HCT116 (cell line): ENCODE results near the gene TICAM1. TPM values are rescaled to one million over a fixed set of nuclear protein-coding genes. Genes with fewer than 3 reads are reported as not detected.

Experiments
- ATAC-seq: fragments of 200-7000 bp; cut with Tn5 transposase; 2 replicates; pipeline ENCODE4 v1.9.1; 2020; ENCODE audit warnings: mild to moderate bottlenecking, moderate library complexity
- BruUV-seq: library from RNA; stranded (reverse); fragments of 400-500 nt; replicated peaks from 2 replicates; lab custom pipeline; 2021; lab: Mats Ljungman, UMichigan
- CTCF ChIA-PET: fragments of 300-600 bp; sonication (Branson Sonifier 250); formaldehyde crosslinking; loops from one replicate; lab custom pipeline; 2021; ENCODE audit warnings: antibody characterized with exemption; lab: Charles Lee
- POLR2A ChIA-PET: fragments of 300-600, 350-600 bp; sonication (Branson Sonifier 250); formaldehyde crosslinking; loops from one replicate; lab custom pipeline; 2021; ENCODE audit warnings: antibody characterized with exemption; lab: Charles Lee
- RAD21 ChIA-PET, 2 experiments: fragments of 300-600 bp; sonication (Branson Sonifier 250); formaldehyde crosslinking; loops; one replicate each; lab custom pipeline; 2023; ENCODE audit warnings: low total read pairs in 2 of 2; ENCODE audit not compliant: uncharacterized antibody in 2 of 2, unreplicated experiment in 2 of 2, low non-redundant PET in 1 of 2; lab: Charles Lee
- DNase-seq: peaks from one replicate; pipeline ENCODE4 v3.0.0-alpha.2; 2010; ENCODE audit warnings: low read depth, low spot score
- H2AFZ ChIP-seq: fragments of 200-600 bp; shearing (Covaris generic), sonication (generic); 2 replicates; pipeline ENCODE4 v1.6.1; 2017; ENCODE audit warnings: low read depth, mixed run types, mixed read lengths, antibody characterized with exemption, low read length; ENCODE audit not compliant: poor library complexity, severe bottlenecking
- H3K27ac ChIP-seq: 2 replicates; pipeline ENCODE4 v1.5.1; 2012; ENCODE audit warnings: low read depth, low read length
- H3K27me3 ChIP-seq: fragments of 200-600 bp; sonication (generic); 2 replicates; pipeline ENCODE4 v1.6.1; 2016; ENCODE audit warnings: mixed run types, low read length, mixed read lengths; ENCODE audit not compliant: insufficient read depth
- H3K36me3 ChIP-seq, 2 experiments: fragments of 200-500 bp in 1 of 2; fragments of 200-600 bp in 1 of 2; sonication (Bioruptor generic) in 1 of 2; sonication (generic) in 1 of 2; 2 replicates each; pipeline versions ENCODE4 v1.5.1 to v1.6.1; 2014 to 2016; ENCODE audit warnings: low read length in 2 of 2, inconsistent platforms in 1 of 2, mixed read lengths in 1 of 2, mixed run types in 1 of 2; ENCODE audit not compliant: insufficient read depth in 2 of 2, control insufficient read depth in 1 of 2
- H3K4me1 ChIP-seq, 2 experiments: fragments of 200-600 bp in 1 of 2; sonication (generic) in 1 of 2; 2 replicates each; pipeline versions ENCODE4 v1.5.1 to v1.6.1; 2012 to 2017; ENCODE audit warnings: low read length in 2 of 2, inconsistent platforms in 1 of 2, mild to moderate bottlenecking in 1 of 2, mixed read lengths in 1 of 2, mixed run types in 1 of 2, moderate library complexity in 1 of 2; ENCODE audit not compliant: insufficient read depth in 2 of 2, control insufficient read depth in 1 of 2
- H3K4me2 ChIP-seq: fragments of 200-600 bp; sonication (generic); 2 replicates; pipeline ENCODE4 v1.6.1; 2017; ENCODE audit warnings: mixed run types, low read length, mixed read lengths
- H3K4me3 ChIP-seq, 2 experiments: fragments of 200-600 bp in 1 of 2; sonication (generic) in 1 of 2; replicated peaks in 1 of 2; 2 replicates each; pipeline ENCODE4 v1.5.1; 2011 to 2016; ENCODE audit warnings: low read length in 2 of 2, control low read depth in 1 of 2, low read depth in 1 of 2, mild to moderate bottlenecking in 1 of 2, mixed read lengths in 1 of 2, mixed run types in 1 of 2
- H3K79me2 ChIP-seq: fragments of 200-600 bp; sonication (generic); 2 replicates; pipeline ENCODE4 v1.6.1; 2017; ENCODE audit warnings: mild to moderate bottlenecking, mixed run types, low read length, moderate library complexity, mixed read lengths; ENCODE audit not compliant: insufficient read depth
- H3K9ac ChIP-seq: fragments of 200-600 bp; sonication (generic); 2 replicates; pipeline ENCODE4 v1.6.1; 2016; ENCODE audit warnings: low read length, mixed read lengths
- H3K9me2 ChIP-seq: fragments of 200-600 bp; sonication (generic), shearing (Covaris generic); 2 replicates; pipeline ENCODE4 v1.6.1; 2017; ENCODE audit warnings: mixed run types, mild to moderate bottlenecking, moderate library complexity; ENCODE audit not compliant: insufficient read depth
- H3K9me3 ChIP-seq, 2 experiments: fragments of 200-500 bp in 1 of 2; fragments of 200-600 bp in 1 of 2; sonication (Bioruptor generic) in 1 of 2; sonication (generic) in 1 of 2; 2 replicates each; pipeline ENCODE4 v1.6.1; 2014 to 2017; ENCODE audit warnings: low read length in 2 of 2, mixed read lengths in 2 of 2, inconsistent platforms in 1 of 2, low read depth in 1 of 2, mild to moderate bottlenecking in 1 of 2, mixed run types in 1 of 2, moderate library complexity in 1 of 2; ENCODE audit not compliant: control insufficient read depth in 1 of 2, insufficient read depth in 1 of 2
- H4K20me1 ChIP-seq: fragments of 200-600 bp; sonication (generic), shearing (Covaris generic); 2 replicates; pipeline ENCODE4 v1.6.1; 2017; ENCODE audit warnings: mixed run types, mild to moderate bottlenecking, moderate library complexity; ENCODE audit not compliant: insufficient read depth
- RAD21 ChIP-seq: IDR thresholded peaks from 2 replicates; pipeline ENCODE4 v1.6.1; 2012; ENCODE audit warnings: low read depth, mild to moderate bottlenecking
- SP1 ChIP-seq: IDR thresholded peaks from 2 replicates; pipeline ENCODE4 v1.6.1; 2012; ENCODE audit warnings: low read depth
- TCF7L2 ChIP-seq: IDR thresholded peaks from 2 replicates; pipeline ENCODE4 v1.7.0; 2011; ENCODE audit warnings: borderline replicate concordance, inconsistent platforms; ENCODE audit not compliant: insufficient read depth, insufficient read length; ENCODE audit errors: extremely low read depth
- ZFX ChIP-seq: fragments of 450-650 bp; IDR thresholded peaks from 2 replicates; pipeline ENCODE4 v1.6.1; 2017
- ZNF274 ChIP-seq: fragments of 200-500 bp; sonication (Bioruptor generic); IDR thresholded peaks from 2 replicates; pipeline ENCODE4 v1.6.1; 2014; ENCODE audit warnings: mild to moderate bottlenecking, low read depth, low read length, inconsistent platforms
- intact Hi-C: fragments of 100-400 bp; cut with micrococcal nuclease; formaldehyde crosslinking; loops from 2 replicates; pipeline ENCODE4 v1.10.0; 2022
- total RNA-seq: library from RNA; stranded (reverse); gene quantifications from one replicate; pipeline ENCODE4 v1.2.1, GENCODE V29; 2021; ENCODE audit not compliant: unreplicated experiment
- TF ChIP-seq, protein P1 (sequence below): IDR thresholded peaks from 2 replicates; pipeline ENCODE4 v1.6.1; 2011; ENCODE audit warnings: mild to moderate bottlenecking, low read length, moderate library complexity; ENCODE audit not compliant: insufficient replicate concordance; ENCODE audit errors: extremely low read depth
- TF ChIP-seq, protein P2 (sequence below), 3 experiments: fragments of 200-600 bp in 1 of 3; sonication (generic) in 1 of 3; IDR thresholded peaks in 2 of 3; conservative IDR thresholded peaks in 1 of 3; 2 replicates each; pipeline ENCODE4 v1.5.1; 2012 to 2017; ENCODE audit warnings: low read depth in 2 of 3, low read length in 2 of 3, antibody characterized with exemption in 1 of 3, borderline replicate concordance in 1 of 3, control low read depth in 1 of 3, mild to moderate bottlenecking in 1 of 3, mixed read lengths in 1 of 3, mixed run types in 1 of 3, moderate library complexity in 1 of 3; ENCODE audit not compliant: insufficient read depth in 1 of 3

The TICAM1 gene
- total RNA-seq, 1 experiment from 2014 or later, result 28.7 TPM

DNA sequence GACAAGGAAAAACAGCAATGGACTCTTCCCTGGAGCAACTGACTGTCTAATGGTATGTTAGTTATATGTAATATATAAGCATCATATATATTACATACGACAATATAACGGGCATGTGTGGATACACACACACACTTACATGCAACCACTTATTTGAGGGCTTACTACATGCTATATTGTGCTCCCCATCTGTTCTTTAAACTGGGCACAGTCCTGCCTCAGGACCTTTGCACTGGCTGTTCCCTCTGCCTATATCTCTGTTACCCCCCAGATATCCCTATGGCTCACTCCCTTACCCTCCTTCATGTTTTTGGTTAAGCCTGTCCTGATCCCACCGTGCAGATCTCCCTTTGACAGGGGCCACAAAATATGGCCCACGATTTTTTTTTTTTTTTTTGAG lies 10.2 kb downstream of the TICAM1 start:
- no peaks in the 10 kb centered on the region for H3K9me3 ChIP-seq
- POLR2A ChIA-PET, result no interaction called here

More for the DNA sequence above, 10.2 kb downstream of the TICAM1 start:
- no peak for ATAC-seq
- intact Hi-C loops, result no loop called here
- Histone ChIP-seq H3K9me2 (no peaks in the 10 kb centered on the region), H3K27ac (no peak overlapping the region), H3K9ac (no peak overlapping the region), H3K4me1 (peaks cover 0 to under 1% of the 10 kb centered on the region in 2 experiments; a peak in 1 of 4 replicates), H2AFZ (no peak overlapping the region), H3K4me2 (no peak overlapping the region), H3K27me3 (no peaks in the 10 kb centered on the region), H3K4me3 (no peak overlapping the region), H4K20me1 (no peaks in the 10 kb centered on the region), H3K36me3 (peaks cover 0 to 21% of the 10 kb centered on the region in 2 experiments; a peak in 3 of 4 replicates), H3K79me2 (peaks cover 56% of the 10 kb centered on the region)
- ChIA-PET CTCF (no interaction called here), RAD21 (no interaction called here)
- BruUV-seq, result no TSS peak
- TF ChIP-seq SP1 (no peak), RAD21 (no peak), ZFX (no peak), ZNF274 (no peak), TCF7L2 (no peak)
- TF ChIP-seq, protein P1, sequence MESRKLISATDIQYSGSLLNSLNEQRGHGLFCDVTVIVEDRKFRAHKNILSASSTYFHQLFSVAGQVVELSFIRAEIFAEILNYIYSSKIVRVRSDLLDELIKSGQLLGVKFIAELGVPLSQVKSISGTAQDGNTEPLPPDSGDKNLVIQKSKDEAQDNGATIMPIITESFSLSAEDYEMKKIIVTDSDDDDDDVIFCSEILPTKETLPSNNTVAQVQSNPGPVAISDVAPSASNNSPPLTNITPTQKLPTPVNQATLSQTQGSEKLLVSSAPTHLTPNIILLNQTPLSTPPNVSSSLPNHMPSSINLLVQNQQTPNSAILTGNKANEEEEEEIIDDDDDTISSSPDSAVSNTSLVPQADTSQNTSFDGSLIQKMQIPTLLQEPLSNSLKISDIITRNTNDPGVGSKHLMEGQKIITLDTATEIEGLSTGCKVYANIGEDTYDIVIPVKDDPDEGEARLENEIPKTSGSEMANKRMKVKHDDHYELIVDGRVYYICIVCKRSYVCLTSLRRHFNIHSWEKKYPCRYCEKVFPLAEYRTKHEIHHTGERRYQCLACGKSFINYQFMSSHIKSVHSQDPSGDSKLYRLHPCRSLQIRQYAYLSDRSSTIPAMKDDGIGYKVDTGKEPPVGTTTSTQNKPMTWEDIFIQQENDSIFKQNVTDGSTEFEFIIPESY, result no peak
- TF ChIP-seq, protein P2, sequence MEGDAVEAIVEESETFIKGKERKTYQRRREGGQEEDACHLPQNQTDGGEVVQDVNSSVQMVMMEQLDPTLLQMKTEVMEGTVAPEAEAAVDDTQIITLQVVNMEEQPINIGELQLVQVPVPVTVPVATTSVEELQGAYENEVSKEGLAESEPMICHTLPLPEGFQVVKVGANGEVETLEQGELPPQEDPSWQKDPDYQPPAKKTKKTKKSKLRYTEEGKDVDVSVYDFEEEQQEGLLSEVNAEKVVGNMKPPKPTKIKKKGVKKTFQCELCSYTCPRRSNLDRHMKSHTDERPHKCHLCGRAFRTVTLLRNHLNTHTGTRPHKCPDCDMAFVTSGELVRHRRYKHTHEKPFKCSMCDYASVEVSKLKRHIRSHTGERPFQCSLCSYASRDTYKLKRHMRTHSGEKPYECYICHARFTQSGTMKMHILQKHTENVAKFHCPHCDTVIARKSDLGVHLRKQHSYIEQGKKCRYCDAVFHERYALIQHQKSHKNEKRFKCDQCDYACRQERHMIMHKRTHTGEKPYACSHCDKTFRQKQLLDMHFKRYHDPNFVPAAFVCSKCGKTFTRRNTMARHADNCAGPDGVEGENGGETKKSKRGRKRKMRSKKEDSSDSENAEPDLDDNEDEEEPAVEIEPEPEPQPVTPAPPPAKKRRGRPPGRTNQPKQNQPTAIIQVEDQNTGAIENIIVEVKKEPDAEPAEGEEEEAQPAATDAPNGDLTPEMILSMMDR (IDR thresholded peaks at IDR 0.05 in 2 of 3, conservative IDR thresholded peaks at IDR 0.05 in 1 of 3; ENCODE audit: borderline replicate concordance in 1 of 3, insufficient read depth in 1 of 3, low read depth in 2 of 3, low read length in 2 of 3), result no peak
- no peak for DNase-seq
